ENCODE data around the gene CATSPER3.

Gene CATSPER3

DNA sequence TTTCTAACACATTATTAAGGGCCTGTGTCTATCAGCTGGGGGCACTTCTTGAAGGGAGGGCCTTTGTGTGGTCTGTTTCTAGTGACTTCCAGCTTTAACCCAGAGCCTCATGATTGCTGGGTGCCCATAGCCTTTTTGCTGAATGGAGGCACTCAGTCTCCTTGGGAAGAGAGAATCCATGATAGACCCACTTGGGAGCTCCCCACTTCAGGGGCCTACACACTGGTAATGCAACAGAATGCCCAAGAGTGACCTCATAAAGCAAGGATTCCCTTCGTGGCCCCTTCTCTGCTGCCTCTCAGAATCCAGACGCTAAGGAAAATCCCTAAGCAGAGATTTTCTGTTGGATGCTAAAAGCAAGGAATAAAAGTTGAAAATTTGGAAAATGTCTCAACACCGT lies at the start of gene CATSPER3:
CATSPER3 (plus strand) TSS at position 301 of the 400 bp plus-strand sequence; CDS start at position 386, 85 bp downstream.
- no peak for DNase-seq

DNA sequence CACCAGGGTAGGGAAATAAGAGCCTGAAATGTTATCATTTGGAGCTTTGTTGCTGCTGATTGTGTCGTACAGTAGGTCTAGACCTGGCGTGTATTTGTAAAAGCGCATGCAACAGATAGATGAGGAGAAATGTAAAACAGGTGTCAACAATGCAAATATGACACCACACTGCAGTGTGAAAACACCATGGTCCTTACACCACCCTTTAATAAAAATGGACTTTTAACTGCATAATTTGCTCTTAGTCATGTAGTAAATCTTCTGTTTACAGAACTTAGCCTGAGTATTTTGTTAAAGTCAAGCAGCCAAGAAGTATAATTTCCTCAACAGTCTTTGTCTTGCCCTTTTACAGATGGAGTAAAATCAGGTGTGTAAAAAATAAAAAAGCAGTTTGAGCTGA lies 48.8 kb upstream of the CATSPER3 start:
- no peak for DNase-seq

- DNase-seq: no peak
Measured at GRCh38 chr5:134920848-134921575, 46.7 kb upstream of the CATSPER3 start.

GRCh38 chr5:134932508-134932907 lies 35.2 kb upstream of the CATSPER3 start:
- no peak for DNase-seq

- no peak for DNase-seq
Measured at GRCh38 chr5:134934202-134934601, 33.5 kb upstream of the CATSPER3 start.

DNA sequence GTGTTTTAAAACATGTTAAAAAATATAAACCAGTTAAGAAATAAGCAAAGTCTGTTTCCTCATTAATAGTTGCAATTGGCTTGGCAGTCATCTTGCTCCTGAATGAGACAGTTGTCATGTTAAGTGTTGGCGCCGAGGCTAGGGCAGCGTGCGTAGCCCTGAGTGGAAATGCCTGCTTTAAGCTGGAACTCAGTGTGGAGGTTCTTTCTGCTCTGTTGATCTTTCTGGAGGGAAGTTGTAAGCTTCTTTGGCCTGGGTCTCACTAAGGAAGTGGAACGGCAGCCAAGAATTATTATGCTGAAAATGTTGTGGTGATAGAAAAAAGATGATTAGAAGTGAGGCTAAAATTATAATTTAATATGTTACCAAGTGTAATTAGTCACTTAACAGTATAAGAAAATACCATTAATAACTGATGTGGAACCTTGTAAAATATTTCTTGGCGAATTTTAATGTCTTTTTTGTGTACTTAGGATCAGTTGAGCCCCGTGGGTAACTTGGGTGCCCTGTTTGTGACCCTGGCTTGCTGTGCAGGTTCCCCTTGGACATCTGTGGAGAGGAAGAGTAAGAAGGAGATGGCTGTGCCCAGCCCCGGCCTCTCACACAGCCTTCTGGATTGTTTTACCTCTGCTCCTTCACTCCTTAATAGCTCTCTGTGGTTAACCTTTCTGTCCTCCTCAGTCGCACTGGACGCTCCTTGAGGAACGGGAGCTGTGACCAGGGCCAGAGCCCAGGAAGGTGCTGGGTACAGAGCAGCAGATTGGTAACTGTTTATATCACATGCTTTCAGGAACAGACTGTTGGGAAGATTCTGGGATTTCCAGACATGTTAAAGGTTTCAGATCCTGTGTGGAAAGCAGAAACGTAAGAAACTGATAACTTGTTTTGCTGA lies 31.8 kb upstream of the CATSPER3 start:
- no peak for DNase-seq

- DNase-seq: no peak
Measured at GRCh38 chr5:134937526-134937925, 30.2 kb upstream of the CATSPER3 start.

DNA sequence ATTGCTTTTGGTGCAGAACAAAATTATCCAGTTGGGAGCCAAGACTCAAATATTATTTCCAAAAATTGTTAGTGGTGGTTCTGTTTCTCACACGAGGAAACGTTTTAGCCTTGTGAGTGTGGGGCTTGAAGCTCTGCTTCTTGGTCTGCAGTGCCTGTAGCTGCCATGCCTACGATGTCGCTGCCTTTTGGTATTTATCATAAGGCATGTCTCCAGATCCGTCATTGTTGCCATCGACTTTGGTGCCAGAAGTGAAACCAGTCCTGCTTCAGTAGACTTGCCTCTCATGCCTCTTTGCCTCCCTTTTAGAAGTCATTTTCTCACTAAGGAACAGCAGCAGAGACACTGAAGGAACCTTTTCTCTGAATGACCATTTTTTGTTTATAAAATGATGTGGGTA lies 29.7 kb upstream of the CATSPER3 start:
- no peak for DNase-seq

- DNase-seq: no peak
Measured at GRCh38 chr5:134939500-134939899, 28.2 kb upstream of the CATSPER3 start.

DNA sequence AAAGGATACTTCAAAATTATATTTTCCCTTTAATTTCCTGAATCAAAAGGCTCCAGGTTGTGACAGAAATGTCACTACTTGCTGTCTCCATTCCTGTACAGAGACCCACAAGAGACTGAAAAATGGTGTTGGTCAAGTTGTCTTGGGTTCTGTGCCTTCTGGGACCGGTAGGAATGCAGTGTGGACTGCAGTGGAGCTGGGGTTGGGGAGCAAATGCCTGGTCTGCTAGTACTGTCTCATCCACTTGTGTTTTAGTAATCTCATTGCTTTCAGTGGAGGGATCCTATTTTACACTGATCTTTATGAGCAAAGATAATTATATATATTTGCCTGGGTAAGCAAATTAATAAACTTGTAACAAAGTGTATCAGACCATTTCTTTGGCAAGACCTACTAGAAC lies 24.2 kb upstream of the CATSPER3 start:
- no peak for DNase-seq

DNA sequence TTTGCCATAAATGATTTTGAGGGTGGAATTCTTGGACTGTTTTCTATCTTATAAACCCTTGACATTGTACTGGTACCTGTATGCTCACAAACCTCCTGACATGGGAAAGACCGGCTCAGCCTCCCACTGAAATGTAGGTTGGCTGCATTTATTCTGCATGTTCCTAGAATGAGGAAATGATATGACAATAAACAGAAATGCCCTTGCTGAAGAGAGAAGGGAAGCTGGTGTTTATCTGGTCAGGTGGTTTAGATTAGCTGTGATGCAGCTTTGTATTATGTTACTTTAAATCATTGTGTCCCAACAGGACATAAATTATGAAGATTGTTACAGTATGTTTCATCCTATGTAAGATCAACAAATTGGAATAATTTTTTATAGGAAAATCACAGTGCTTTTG lies 23.1 kb upstream of the CATSPER3 start:
- DNase-seq: no peak

DNA sequence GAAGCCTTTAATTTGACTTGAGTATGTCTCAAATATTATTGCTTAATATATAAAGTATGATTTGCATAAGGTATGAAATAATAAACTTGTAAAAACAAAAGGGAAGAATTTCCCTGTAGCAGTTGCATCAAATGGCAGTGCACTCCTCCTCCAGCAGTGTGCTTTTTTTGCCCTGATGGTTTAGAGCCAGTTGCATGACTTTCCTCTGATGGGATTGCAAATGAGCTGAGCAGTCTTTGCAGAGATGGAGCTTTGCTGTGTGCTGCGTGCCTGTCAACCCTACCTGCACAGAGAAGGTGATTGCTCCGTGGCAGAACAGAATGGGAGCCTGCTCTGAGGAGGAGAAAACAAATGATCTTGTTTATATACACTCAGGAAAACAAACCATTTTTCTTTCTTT lies 22.7 kb upstream of the CATSPER3 start:
- no peak for DNase-seq

GRCh38 chr5:134948911-134949310 lies 18.8 kb upstream of the CATSPER3 start:
- DNase-seq: no peak

DNA sequence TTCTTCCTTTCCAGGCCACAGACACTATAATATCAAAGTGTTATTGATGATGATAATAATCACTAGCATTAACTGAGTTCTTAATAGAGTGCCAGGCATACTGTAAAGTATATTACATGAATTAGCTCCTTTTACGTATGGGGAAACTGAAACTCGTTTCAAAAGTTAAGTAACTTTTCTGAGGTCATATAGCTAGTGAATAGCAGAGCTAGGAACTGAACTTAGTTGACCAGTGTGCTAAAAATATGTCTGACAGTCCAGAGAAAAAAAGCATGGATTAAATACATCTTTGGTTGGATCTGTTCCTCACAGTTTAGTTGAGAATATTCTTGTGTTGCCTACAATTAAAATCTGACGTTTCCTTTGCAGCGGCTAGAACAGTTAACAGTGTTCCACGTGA lies 18.4 kb upstream of the CATSPER3 start:
- no peak for DNase-seq

DNA sequence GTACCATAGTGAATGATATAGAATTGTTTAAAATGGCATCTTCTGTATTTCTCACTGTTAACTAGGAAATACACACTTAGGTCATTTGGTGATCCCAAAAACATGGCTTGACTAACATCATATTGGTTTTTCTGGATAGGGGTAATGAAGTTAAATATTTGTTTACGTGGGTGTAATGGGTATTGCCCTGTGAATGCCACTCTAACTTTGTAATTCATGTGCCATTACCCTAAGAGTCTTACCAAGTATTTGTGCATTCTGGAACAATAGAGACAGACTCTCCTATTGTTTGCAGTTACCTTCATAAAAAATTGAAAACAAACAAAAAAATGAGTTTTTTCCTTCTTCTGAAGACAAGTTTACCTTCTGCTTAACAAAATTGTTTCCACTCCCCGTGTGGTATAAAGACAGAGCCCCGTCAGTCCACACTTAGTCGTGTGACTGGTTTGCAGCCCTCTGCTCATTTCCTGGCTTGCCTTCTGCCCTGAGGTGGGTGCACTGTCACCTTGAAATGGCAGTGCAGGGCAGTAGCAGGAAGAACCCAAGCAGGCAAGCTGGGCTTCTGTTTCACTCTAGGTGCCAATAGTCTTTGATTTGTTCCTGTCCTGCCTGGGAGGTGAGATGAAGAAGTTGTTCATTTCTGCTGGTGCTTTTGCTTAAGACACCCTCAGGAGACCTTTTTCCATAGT lies 9.6 kb upstream of the CATSPER3 start:
- DNase-seq: no peak

DNA sequence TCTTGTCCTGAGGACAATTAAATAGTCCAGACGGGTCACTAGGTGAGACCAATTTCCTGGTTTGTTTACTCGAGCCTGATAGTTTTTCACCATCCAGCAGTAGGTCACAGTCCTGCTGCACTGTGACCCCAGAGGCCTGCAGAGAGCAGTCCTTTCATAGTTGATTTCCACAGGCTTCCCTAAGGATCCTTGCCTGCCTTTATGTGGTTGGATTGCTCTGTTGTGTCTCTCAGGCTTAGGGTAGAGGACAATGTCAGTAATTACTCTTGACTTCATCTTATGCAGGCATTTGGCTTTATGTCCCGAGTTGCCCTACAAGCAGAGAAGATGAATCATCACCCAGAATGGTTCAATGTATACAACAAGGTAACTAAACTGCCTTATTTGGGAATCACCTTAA lies 9.0 kb upstream of the CATSPER3 start:
- DNase-seq: no peak

DNA sequence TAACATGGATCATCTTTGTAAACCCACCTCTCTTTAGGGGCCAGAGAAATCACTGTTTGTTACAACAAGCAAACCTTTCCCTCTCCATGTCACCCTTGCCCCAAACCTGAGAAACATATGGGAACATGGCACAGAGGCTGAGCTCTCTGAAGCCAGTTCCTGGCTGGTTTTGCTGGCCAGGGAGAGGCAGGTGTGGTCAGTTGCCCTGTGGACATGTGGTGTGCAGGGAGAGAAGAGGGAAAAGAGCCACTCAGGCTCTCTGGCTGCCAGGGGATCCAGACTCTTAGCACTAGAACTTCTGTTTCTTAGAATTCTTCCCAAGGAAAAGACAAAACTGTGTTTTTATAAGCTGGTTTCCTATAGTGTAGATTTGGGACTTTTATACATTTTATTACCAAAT lies 4.6 kb upstream of the CATSPER3 start:
- no peak for DNase-seq

DNA sequence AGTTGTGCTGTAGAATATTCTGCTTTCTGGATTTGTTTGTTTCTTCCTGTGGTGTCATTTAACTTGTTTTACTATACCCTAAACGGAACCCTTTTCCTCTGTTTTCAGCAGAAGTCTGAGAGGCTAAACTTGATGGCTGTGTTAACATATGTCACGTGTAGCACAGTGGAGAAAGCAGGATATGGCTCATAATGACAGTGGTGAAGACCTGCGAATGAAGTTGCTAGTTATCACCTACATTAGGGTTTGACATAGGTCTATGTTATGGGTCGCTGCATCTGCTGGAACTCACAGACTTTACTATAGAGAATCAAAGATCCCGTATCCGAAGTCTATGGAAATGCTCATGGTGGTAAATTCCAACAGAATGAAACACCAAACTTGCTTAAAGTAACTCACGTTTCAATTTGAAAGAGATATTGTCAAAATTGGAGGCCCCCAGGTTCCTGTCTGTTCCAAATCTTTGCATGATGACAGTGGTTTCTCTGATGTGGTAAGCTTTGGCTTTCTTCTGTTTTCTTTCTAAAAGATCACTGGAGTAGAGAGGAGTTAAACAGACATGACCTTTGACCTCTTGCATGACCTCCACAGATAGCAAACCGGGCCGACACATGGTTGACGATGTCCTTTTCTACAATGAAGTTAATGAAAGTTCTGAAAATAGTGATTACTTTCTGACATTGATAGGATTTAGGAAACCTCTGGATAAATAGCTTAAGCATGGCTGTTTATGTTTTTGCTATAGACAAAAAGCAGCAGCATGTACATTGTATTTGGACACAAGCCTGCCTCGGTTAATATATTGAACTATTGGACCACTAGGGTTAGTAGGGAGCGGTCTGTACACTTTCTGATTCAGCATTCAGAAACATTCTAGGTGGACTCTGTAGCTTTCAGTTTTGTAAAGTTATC lies 3.1 kb upstream of the CATSPER3 start:
- peak; percentile 31 for DNase-seq

DNA sequence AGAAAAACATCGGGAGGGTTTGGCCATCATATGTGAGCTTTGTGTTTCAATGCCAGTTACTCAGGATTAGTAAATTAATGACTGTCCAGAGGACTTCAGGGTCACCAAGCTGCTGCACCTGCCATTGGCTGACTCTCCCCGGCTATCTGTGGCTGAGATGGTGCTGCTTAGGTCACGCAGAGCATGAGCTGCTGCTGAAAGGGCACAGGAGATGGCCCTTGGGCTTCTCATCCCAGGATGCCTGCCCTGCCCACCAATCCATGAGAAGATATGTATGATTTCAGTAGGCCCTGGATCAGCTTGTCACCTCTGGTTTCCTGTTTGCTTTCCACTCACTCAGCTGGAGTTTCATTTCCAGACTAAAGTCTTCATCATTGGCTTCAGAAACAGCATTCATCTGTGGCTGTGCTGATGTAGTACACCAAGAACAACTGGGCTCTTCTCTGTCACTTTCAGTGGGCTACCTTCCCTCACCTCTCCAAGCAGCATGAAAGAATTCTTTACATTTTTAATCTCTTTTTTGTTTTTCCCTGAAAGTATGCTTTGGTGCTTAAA lies 2.4 kb upstream of the CATSPER3 start:
- no peak for DNase-seq

DNA sequence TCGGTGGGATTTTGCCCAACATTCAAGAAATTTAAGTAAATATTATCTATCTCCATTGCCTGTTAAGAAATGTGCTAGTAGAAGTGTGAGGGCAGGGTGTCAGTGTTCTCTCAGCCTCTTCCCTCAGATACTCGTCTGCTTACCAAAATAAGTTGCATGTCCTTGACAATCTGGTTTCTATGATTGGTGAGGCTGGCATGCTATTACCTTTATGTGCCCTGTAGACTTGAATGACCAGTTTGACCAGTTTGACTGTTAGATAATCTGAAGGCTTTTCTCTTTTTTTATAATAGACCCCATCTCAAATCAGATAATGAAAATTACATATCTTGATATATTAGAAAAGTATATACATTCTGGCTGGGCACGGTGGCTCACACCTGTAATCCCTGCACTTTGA lies 348 bp downstream of the CATSPER3 start:
- no peak for DNase-seq

- no peak for DNase-seq
Measured at GRCh38 chr5:134969166-134969565, 1.5 kb downstream of the CATSPER3 start.

GRCh38 chr5:134975078-134975715 lies 7.5 kb downstream of the CATSPER3 start:
- DNase-seq: no peak
